Prostate gland (tissue), 2 donors: Measurements from ENCODE around the gene CCDC188.

Source experiments
- CTCF ChIP-seq, 4 experiments: fragments of 200-600 bp in 2 of 4; fragments of 450-650 bp in 2 of 4; sonication (generic) in 2 of 4; IDR thresholded peaks; 1 replicate in 3 of 4; 2 replicates in 1 of 4; pipeline ENCODE4 v1.5.1; 2016 to 2019; ENCODE audit warnings: antibody characterized with exemption in 4 of 4, mild to moderate bottlenecking in 2 of 4, moderate library complexity in 2 of 4
- POLR2A ChIP-seq: fragments of 450-650 bp; IDR thresholded peaks from one replicate; pipeline ENCODE4 v1.6.1; 2016; ENCODE audit warnings: antibody characterized with exemption, mild to moderate bottlenecking
- POLR2AphosphoS5 ChIP-seq: sonication (generic); formaldehyde crosslinking; IDR thresholded peaks from one replicate; pipeline ENCODE4 v1.6.1; 2017; ENCODE audit warnings: antibody characterized with exemption

GRCh38 chr22:20196094-20196842 lies 45.4 kb upstream of the CCDC188 start:
- no peak for TF ChIP-seq POLR2A
- no peak for TF ChIP-seq CTCF (IDR thresholded peaks at IDR 0.05)
- no peak for TF ChIP-seq POLR2AphosphoS5
